Liver (tissue), 3 donors: Measurements from ENCODE around the gene RASGRF1.

Experiments used
- EGR1 ChIP-seq, 2 donors: IDR thresholded peaks; 2 replicates each; pipeline ENCODE4 v1.6.1; 2016 to 2018; ENCODE audit warnings: antibody characterized with exemption in 2 of 2, low read depth in 2 of 2
- GABPA ChIP-seq, 2 donors: IDR thresholded peaks in 1 of 2; conservative IDR thresholded peaks in 1 of 2; 2 replicates each; pipeline ENCODE4 v1.6.1; 2016; ENCODE audit warnings: antibody characterized with exemption in 2 of 2, mild to moderate bottlenecking in 1 of 2, moderate library complexity in 1 of 2
- JUND ChIP-seq, 2 donors: IDR thresholded peaks; 2 replicates each; pipeline ENCODE4 v1.6.1; 2016; ENCODE audit warnings: antibody characterized with exemption in 2 of 2
- RAD21 ChIP-seq, 2 donors: IDR thresholded peaks; 2 replicates each; pipeline ENCODE4 v1.6.1; 2016; ENCODE audit warnings: antibody characterized with exemption in 2 of 2, mild to moderate bottlenecking in 2 of 2
- SP1 ChIP-seq: IDR thresholded peaks from 2 replicates; pipeline ENCODE4 v1.6.1; 2018; ENCODE audit warnings: antibody characterized with exemption, mild to moderate bottlenecking
- TAF1 ChIP-seq: conservative IDR thresholded peaks from 2 replicates; pipeline ENCODE4 v1.6.1; 2016; ENCODE audit warnings: antibody characterized with exemption, mild to moderate bottlenecking
- YY1 ChIP-seq: IDR thresholded peaks from 2 replicates; pipeline ENCODE4 v1.6.1; 2016; ENCODE audit warnings: antibody characterized with exemption, mild to moderate bottlenecking
- TF ChIP-seq, protein P1 (sequence below): fragments of 150-350 bp; IDR thresholded peaks from 2 replicates; pipeline ENCODE4 v1.5.1; 2017; ENCODE audit warnings: improper control_type of control experiment, low read depth, low read length; ENCODE audit not compliant: missing input control
- TF ChIP-seq, protein P2 (sequence below): IDR thresholded peaks from 2 replicates; pipeline ENCODE4 v1.6.1; 2016; ENCODE audit warnings: antibody characterized with exemption
- TF ChIP-seq, protein P3 (sequence below): IDR thresholded peaks from 2 replicates; pipeline ENCODE4 v1.6.1; 2016; ENCODE audit warnings: antibody characterized with exemption
- TF ChIP-seq, protein P4 (sequence below): IDR thresholded peaks from 2 replicates; pipeline ENCODE4 v1.6.1; 2016; ENCODE audit warnings: antibody characterized with exemption, mild to moderate bottlenecking
- TF ChIP-seq, protein P5 (sequence below): IDR thresholded peaks from 2 replicates; pipeline ENCODE4 v1.6.1; 2016; ENCODE audit warnings: antibody characterized with exemption
- donor health status: healthy.
- donor health status: healthy.

DNA sequence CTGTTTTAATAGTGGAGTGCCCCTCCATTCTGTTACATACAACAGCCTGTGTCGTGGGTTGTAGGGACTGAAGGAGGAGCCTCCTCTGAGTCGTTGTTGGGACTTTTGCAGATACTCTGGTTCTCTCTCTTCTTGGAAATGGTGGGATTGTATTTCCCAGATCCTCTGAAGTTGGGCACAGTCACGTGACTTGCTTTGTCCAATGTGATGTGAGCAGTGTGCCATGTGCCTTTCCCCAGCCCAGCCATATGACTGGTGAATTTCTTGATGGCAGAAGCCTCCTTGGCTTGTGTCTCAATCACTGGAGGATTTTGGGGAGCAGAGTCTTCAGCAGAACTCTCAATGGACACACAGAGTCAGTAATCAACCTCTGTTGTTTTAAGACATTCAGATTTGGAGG, 36.2 kb downstream of the RASGRF1 start:
- TF ChIP-seq, protein P1, sequence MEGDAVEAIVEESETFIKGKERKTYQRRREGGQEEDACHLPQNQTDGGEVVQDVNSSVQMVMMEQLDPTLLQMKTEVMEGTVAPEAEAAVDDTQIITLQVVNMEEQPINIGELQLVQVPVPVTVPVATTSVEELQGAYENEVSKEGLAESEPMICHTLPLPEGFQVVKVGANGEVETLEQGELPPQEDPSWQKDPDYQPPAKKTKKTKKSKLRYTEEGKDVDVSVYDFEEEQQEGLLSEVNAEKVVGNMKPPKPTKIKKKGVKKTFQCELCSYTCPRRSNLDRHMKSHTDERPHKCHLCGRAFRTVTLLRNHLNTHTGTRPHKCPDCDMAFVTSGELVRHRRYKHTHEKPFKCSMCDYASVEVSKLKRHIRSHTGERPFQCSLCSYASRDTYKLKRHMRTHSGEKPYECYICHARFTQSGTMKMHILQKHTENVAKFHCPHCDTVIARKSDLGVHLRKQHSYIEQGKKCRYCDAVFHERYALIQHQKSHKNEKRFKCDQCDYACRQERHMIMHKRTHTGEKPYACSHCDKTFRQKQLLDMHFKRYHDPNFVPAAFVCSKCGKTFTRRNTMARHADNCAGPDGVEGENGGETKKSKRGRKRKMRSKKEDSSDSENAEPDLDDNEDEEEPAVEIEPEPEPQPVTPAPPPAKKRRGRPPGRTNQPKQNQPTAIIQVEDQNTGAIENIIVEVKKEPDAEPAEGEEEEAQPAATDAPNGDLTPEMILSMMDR: no peak
- no peak for TF ChIP-seq JUND (IDR thresholded peaks at IDR 0.05)
- TF ChIP-seq, protein P2, sequence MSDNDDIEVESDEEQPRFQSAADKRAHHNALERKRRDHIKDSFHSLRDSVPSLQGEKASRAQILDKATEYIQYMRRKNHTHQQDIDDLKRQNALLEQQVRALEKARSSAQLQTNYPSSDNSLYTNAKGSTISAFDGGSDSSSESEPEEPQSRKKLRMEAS: no peak
- no peak for TF ChIP-seq GABPA (IDR thresholded peaks at IDR 0.05 in 1 of 2, conservative IDR thresholded peaks at IDR 0.05 in 1 of 2)
- TF ChIP-seq, protein P3, sequence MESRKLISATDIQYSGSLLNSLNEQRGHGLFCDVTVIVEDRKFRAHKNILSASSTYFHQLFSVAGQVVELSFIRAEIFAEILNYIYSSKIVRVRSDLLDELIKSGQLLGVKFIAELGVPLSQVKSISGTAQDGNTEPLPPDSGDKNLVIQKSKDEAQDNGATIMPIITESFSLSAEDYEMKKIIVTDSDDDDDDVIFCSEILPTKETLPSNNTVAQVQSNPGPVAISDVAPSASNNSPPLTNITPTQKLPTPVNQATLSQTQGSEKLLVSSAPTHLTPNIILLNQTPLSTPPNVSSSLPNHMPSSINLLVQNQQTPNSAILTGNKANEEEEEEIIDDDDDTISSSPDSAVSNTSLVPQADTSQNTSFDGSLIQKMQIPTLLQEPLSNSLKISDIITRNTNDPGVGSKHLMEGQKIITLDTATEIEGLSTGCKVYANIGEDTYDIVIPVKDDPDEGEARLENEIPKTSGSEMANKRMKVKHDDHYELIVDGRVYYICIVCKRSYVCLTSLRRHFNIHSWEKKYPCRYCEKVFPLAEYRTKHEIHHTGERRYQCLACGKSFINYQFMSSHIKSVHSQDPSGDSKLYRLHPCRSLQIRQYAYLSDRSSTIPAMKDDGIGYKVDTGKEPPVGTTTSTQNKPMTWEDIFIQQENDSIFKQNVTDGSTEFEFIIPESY: no peak
- TF ChIP-seq, protein P4, sequence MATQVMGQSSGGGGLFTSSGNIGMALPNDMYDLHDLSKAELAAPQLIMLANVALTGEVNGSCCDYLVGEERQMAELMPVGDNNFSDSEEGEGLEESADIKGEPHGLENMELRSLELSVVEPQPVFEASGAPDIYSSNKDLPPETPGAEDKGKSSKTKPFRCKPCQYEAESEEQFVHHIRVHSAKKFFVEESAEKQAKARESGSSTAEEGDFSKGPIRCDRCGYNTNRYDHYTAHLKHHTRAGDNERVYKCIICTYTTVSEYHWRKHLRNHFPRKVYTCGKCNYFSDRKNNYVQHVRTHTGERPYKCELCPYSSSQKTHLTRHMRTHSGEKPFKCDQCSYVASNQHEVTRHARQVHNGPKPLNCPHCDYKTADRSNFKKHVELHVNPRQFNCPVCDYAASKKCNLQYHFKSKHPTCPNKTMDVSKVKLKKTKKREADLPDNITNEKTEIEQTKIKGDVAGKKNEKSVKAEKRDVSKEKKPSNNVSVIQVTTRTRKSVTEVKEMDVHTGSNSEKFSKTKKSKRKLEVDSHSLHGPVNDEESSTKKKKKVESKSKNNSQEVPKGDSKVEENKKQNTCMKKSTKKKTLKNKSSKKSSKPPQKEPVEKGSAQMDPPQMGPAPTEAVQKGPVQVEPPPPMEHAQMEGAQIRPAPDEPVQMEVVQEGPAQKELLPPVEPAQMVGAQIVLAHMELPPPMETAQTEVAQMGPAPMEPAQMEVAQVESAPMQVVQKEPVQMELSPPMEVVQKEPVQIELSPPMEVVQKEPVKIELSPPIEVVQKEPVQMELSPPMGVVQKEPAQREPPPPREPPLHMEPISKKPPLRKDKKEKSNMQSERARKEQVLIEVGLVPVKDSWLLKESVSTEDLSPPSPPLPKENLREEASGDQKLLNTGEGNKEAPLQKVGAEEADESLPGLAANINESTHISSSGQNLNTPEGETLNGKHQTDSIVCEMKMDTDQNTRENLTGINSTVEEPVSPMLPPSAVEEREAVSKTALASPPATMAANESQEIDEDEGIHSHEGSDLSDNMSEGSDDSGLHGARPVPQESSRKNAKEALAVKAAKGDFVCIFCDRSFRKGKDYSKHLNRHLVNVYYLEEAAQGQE: no peak
- TF ChIP-seq RAD21 (IDR thresholded peaks at IDR 0.05): no peak
- no peak for TF ChIP-seq TAF1
- TF ChIP-seq SP1: no peak
- TF ChIP-seq, protein P5, sequence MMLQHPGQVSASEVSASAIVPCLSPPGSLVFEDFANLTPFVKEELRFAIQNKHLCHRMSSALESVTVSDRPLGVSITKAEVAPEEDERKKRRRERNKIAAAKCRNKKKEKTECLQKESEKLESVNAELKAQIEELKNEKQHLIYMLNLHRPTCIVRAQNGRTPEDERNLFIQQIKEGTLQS: no peak
- no peak for TF ChIP-seq EGR1 (IDR thresholded peaks at IDR 0.05; ENCODE audit: low read depth in 2 of 2)
- no peak for TF ChIP-seq YY1
